HEK293T (cell line): ENCODE measurements around the gene URM1.

ENCODE experiments used
- CTCF ChIA-PET: fragments of 350-600 bp; formaldehyde crosslinking; extraction: SDS; loops from one replicate; lab custom pipeline; 2021; ENCODE audit warnings: antibody characterized with exemption, inconsistent platforms; lab: Yijun Ruan, JAX
- POLR2A ChIA-PET: fragments of 350-600 bp; formaldehyde crosslinking; extraction: SDS; loops from one replicate; lab custom pipeline; 2020; ENCODE audit warnings: antibody characterized with exemption, inconsistent platforms; lab: Yijun Ruan, JAX
- DNase-seq: peaks from one replicate; pipeline ENCODE4 v3.0.0; 2012; ENCODE audit warnings: mixed read lengths; ENCODE audit errors: extremely low spot score
- ARNT ChIP-seq: fragments of 450-650 bp; IDR thresholded peaks from 2 replicates; pipeline ENCODE4 v1.6.1; 2017; ENCODE audit warnings: mild to moderate bottlenecking
- BHLHE40 ChIP-seq: fragments of 450-650 bp; IDR thresholded peaks from 2 replicates; pipeline ENCODE4 v1.6.1; 2016; ENCODE audit warnings: mild to moderate bottlenecking, moderate library complexity, borderline replicate concordance
- CTBP1 ChIP-seq: fragments of 450-650 bp; IDR thresholded peaks from 2 replicates; pipeline ENCODE4 v1.6.1; 2016; ENCODE audit warnings: borderline replicate concordance
- ELF4 ChIP-seq: fragments of 450-650 bp; IDR thresholded peaks from 2 replicates; pipeline ENCODE4 v1.6.1; 2017; ENCODE audit warnings: antibody characterized with exemption
- FOXA1 ChIP-seq: fragments of 450-650 bp; IDR thresholded peaks from 2 replicates; pipeline ENCODE4 v1.6.1; 2016; ENCODE audit warnings: mild to moderate bottlenecking
- FOXK2 ChIP-seq: fragments of 450-650 bp; IDR thresholded peaks from 2 replicates; pipeline ENCODE4 v1.6.1; 2016; ENCODE audit warnings: mild to moderate bottlenecking
- FOXM1 ChIP-seq: fragments of 450-650 bp; IDR thresholded peaks from 2 replicates; pipeline ENCODE4 v1.6.1; 2017; ENCODE audit warnings: mild to moderate bottlenecking, borderline replicate concordance
- HDGF ChIP-seq: fragments of 450-650 bp; IDR thresholded peaks from 2 replicates; pipeline ENCODE4 v1.6.1; 2017; ENCODE audit warnings: antibody characterized with exemption, borderline replicate concordance
- L3MBTL2 ChIP-seq: fragments of 450-650 bp; conservative IDR thresholded peaks from 2 replicates; pipeline ENCODE4 v1.6.1; 2016; ENCODE audit warnings: mild to moderate bottlenecking
- LEF1 ChIP-seq: fragments of 450-650 bp; IDR thresholded peaks from 2 replicates; pipeline ENCODE4 v1.6.1; 2017; ENCODE audit warnings: mild to moderate bottlenecking, borderline replicate concordance
- NFRKB ChIP-seq: fragments of 450-650 bp; IDR thresholded peaks from 2 replicates; pipeline ENCODE4 v1.6.1; 2016; ENCODE audit warnings: mild to moderate bottlenecking, moderate library complexity
- PKNOX1 ChIP-seq: fragments of 450-650 bp; IDR thresholded peaks from 2 replicates; pipeline ENCODE4 v1.6.1; 2016
- SP1 ChIP-seq: fragments of 450-650 bp; IDR thresholded peaks from 2 replicates; pipeline ENCODE4 v1.6.1; 2017
- SUZ12 ChIP-seq: fragments of 450-650 bp; IDR thresholded peaks from 2 replicates; pipeline ENCODE4 v1.6.1; 2016; ENCODE audit warnings: mild to moderate bottlenecking
- TARDBP ChIP-seq: fragments of 450-650 bp; IDR thresholded peaks from 2 replicates; pipeline ENCODE4 v1.6.1; 2016
- ZNF384 ChIP-seq: fragments of 450-650 bp; IDR thresholded peaks from 2 replicates; pipeline ENCODE4 v1.6.1; 2016

Gene URM1

GRCh38 chr9:128414461-128414860, 43.3 kb downstream of the URM1 start:
- ChIA-PET POLR2A (no interaction called here), CTCF (interaction anchor here (1.0 kb wide), 1 partner anchor 52 kb away, joined by 6 read pairs; no protein-coding TSS in a partner anchor)
- no peak for TF ChIP-seq SUZ12
- DNase-seq = no peak

- TF ChIP-seq LEF1 (no peak), SUZ12 (no peak), ARNT (no peak), CTBP1 (no peak), NFRKB (no peak), HDGF (no peak), FOXK2 (no peak), ELF4 (no peak), FOXA1 (no peak), BHLHE40 (no peak), L3MBTL2 (no peak), TARDBP (no peak), PKNOX1 (no peak), SP1 (no peak), ZNF384 (no peak), FOXM1 (no peak)
- DNase-seq = no peak
- CTCF ChIA-PET = interaction anchor here (0.7 kb wide), 1 partner anchor 229 kb away, joined by 9 read pairs; no protein-coding TSS in a partner anchor
- POLR2A ChIA-PET = no interaction called here
These were observed 44.1 kb downstream of the URM1 start for GRCh38 chr9:128415281-128415680.

GRCh38 chr9:128416014-128416413, 44.8 kb downstream of the URM1 start:
- ChIA-PET POLR2A (no interaction called here), CTCF (interaction anchor here (0.7 kb wide), 1 partner anchor 230 kb away, joined by 9 read pairs; no protein-coding TSS in a partner anchor)
- DNase-seq = no peak
- TF ChIP-seq L3MBTL2 = no peak
- no peak for TF ChIP-seq SUZ12
- TF ChIP-seq PKNOX1 = no peak

GRCh38 chr9:128416432-128417019, 45.4 kb downstream of the URM1 start:
- DNase-seq = no peak
- ChIA-PET CTCF (no interaction called here), POLR2A (no interaction called here)
- TF ChIP-seq SP1 (no peak), ELF4 (no peak), HDGF (no peak), ZNF384 (no peak), SUZ12 (no peak), NFRKB (no peak), FOXK2 (no peak), PKNOX1 (no peak), L3MBTL2 (no peak), BHLHE40 (no peak), ARNT (no peak), TARDBP (no peak), FOXA1 (no peak), CTBP1 (no peak), LEF1 (no peak), FOXM1 (no peak)

GRCh38 chr9:128419061-128419925, 48.1 kb downstream of the URM1 start:
- ChIA-PET POLR2A (interaction anchor here (0.8 to 1.8 kb wide), 10 partner anchors 8 to 260 kb away, joined by 3 to 7 read pairs (median 4); partner anchors contain the start of genes BBLN, GOLGA2, SLC27A4 and SWI5), CTCF (interaction anchor here (0.6 to 1.8 kb wide), 11 partner anchors 8 to 150 kb away, joined by 3 to 6 read pairs (median 3); no protein-coding TSS in a partner anchor)
- peak; percentile 60 for DNase-seq
- peak; percentile 67 for TF ChIP-seq ZNF384
- TF ChIP-seq PKNOX1 = no peak
- peak; percentile 55; the same call in 1 of the 2 replicates for TF ChIP-seq L3MBTL2
